Endothelial cell of umbilical vein (primary cell): ENCODE measurements around the gene HECTD4. TPM values are rescaled to one million over a fixed set of nuclear protein-coding genes. Genes with fewer than 3 reads are reported as not detected.

Source experiments
- BruUV-seq: library from RNA; stranded (reverse); fragments of 400-500 nt; replicated peaks from 2 replicates; lab custom pipeline; 2021; lab: Mats Ljungman, UMichigan
- CTCF ChIA-PET: fragments of 300-600, 350-600 bp; sonication (Branson Sonifier 250); formaldehyde crosslinking; loops from one replicate; lab custom pipeline; 2021; ENCODE audit warnings: antibody characterized with exemption, inconsistent platforms; lab: Charles Lee
- POLR2A ChIA-PET: fragments of 300-600, 350-600 bp; sonication (Branson Sonifier 250); formaldehyde crosslinking; loops from one replicate; lab custom pipeline; 2021; ENCODE audit warnings: antibody characterized with exemption, inconsistent platforms; lab: Charles Lee
- DNase-seq: peaks from one replicate; pipeline ENCODE4 v3.0.0-alpha.2; 2011; ENCODE audit warnings: low read depth, low spot score
- FAIRE-seq: peaks from 2 replicates; lab custom pipeline; 2011; peaks lifted over from hg19 to GRCh38; lab: Jason Lieb, UNC
- H2AFZ ChIP-seq: 2 replicates; pipeline ENCODE4 v1.6.0; 2012; ENCODE audit warnings: low read depth, low read length, control low read depth, inconsistent platforms
- H3K27ac ChIP-seq: 2 replicates; pipeline ENCODE4 v1.5.1; 2011; ENCODE audit warnings: low read depth, mild to moderate bottlenecking, control low read depth, low read length, moderate library complexity; ENCODE audit not compliant: insufficient read depth
- H3K27me3 ChIP-seq, 2 experiments: 2 replicates each; pipeline versions ENCODE4 v1.6.0 to v1.6.1; 2011; ENCODE audit warnings: low read length in 2 of 2, mixed read lengths in 1 of 2; ENCODE audit not compliant: control insufficient read depth in 2 of 2, insufficient read depth in 2 of 2
- H3K36me3 ChIP-seq, 2 experiments: 2 replicates in 1 of 2; 3 replicates in 1 of 2; pipeline ENCODE4 v1.5.1; 2011; ENCODE audit warnings: low read length in 2 of 2, mild to moderate bottlenecking in 1 of 2, moderate library complexity in 1 of 2; ENCODE audit not compliant: control insufficient read depth in 2 of 2, insufficient read depth in 2 of 2; ENCODE audit errors: extremely low read depth in 1 of 2
- H3K4me1 ChIP-seq: 3 replicates; pipeline ENCODE4 v1.5.1; 2011; ENCODE audit warnings: mild to moderate bottlenecking, low read length; ENCODE audit not compliant: control insufficient read depth, insufficient read depth; ENCODE audit errors: extremely low read depth
- H3K4me2 ChIP-seq: 2 replicates; pipeline ENCODE4 v1.6.1; 2011; ENCODE audit warnings: low read length, control low read depth, mixed read lengths; ENCODE audit not compliant: insufficient read depth
- H3K4me3 ChIP-seq, 3 experiments: fragments of 200-600 bp in 1 of 3; sonication (generic), shearing (Covaris generic) in 1 of 3; replicated peaks in 1 of 3; 2 replicates each; pipeline ENCODE4 v1.5.1; 2011 to 2016; ENCODE audit warnings: control low read depth in 3 of 3, low read length in 3 of 3, mild to moderate bottlenecking in 2 of 3, inconsistent platforms in 1 of 3, low read depth in 1 of 3, moderate library complexity in 1 of 3; ENCODE audit not compliant: insufficient read depth in 1 of 3
- H3K79me2 ChIP-seq: 2 replicates; pipeline ENCODE4 v1.6.0; 2012; ENCODE audit warnings: low read length, inconsistent platforms; ENCODE audit not compliant: control insufficient read depth, insufficient read depth
- H3K9ac ChIP-seq: replicated peaks from 2 replicates; pipeline ENCODE3; 2011; ENCODE audit warnings: low read length, control low read depth; ENCODE audit not compliant: insufficient read depth; ENCODE audit errors: extremely low read depth
- H3K9me1 ChIP-seq: replicated peaks from 3 replicates; pipeline ENCODE4 v1.6.0; 2011; ENCODE audit warnings: mild to moderate bottlenecking, low read length; ENCODE audit not compliant: control insufficient read depth, insufficient read depth; ENCODE audit errors: extremely low read depth
- H3K9me3 ChIP-seq: replicated peaks from 2 replicates; pipeline ENCODE4 v1.5.1; 2012; ENCODE audit warnings: low read length, inconsistent platforms; ENCODE audit not compliant: control insufficient read depth, insufficient read depth
- H4K20me1 ChIP-seq: replicated peaks from 2 replicates; pipeline ENCODE3; 2011; ENCODE audit warnings: mild to moderate bottlenecking, low read length; ENCODE audit not compliant: control insufficient read depth, insufficient read depth; ENCODE audit errors: extremely low read depth
- EZH2 ChIP-seq: IDR thresholded peaks from 2 replicates; pipeline ENCODE4 v1.6.1; 2012; ENCODE audit warnings: borderline replicate concordance, low read depth, mild to moderate bottlenecking, moderate library complexity, low read length, inconsistent platforms; ENCODE audit not compliant: severe bottlenecking
- FOS ChIP-seq: IDR thresholded peaks from 2 replicates; pipeline ENCODE4 v1.6.1; 2011; ENCODE audit warnings: mild to moderate bottlenecking, low read length, moderate library complexity, borderline replicate concordance; ENCODE audit not compliant: insufficient read depth
- GATA2 ChIP-seq: IDR thresholded peaks from 2 replicates; pipeline ENCODE4 v1.7.0; 2011; ENCODE audit warnings: low read depth, mild to moderate bottlenecking, moderate library complexity, mixed read lengths, low read length; ENCODE audit not compliant: insufficient read length, insufficient read depth
- JUN ChIP-seq: IDR thresholded peaks from 2 replicates; pipeline ENCODE4 v1.6.1; 2011; ENCODE audit warnings: borderline replicate concordance, low read depth; ENCODE audit not compliant: insufficient read length, insufficient read depth
- MAX ChIP-seq: IDR thresholded peaks from 2 replicates; pipeline ENCODE4 v1.6.1; 2011; ENCODE audit not compliant: insufficient read depth, insufficient read length
- MYC ChIP-seq: IDR thresholded peaks from one replicate; pipeline ENCODE4 v1.6.1; 2011; ENCODE audit warnings: mild to moderate bottlenecking, low read depth, low read length
- POLR2A ChIP-seq: IDR thresholded peaks from 2 replicates; pipeline ENCODE4 v1.6.1; 2012; ENCODE audit warnings: low read depth, mild to moderate bottlenecking, control low read depth, low read length
- POLR2AphosphoS5 ChIP-seq: IDR thresholded peaks from 2 replicates; pipeline ENCODE4 v1.6.1; 2012; ENCODE audit warnings: low read depth, mild to moderate bottlenecking, control low read depth, low read length, moderate library complexity; ENCODE audit not compliant: insufficient read depth
- dilution Hi-C: fragments of 300-500 bp; cut with MboI; formaldehyde crosslinking; loops from one replicate; pipeline ENCODE4 v1.15.0; 2019; ENCODE audit warnings: low sequenced_read_pairs; ENCODE audit not compliant: extremely low pct_ligation_motif_present
- intact Hi-C: fragments of 100-400 bp; cut with micrococcal nuclease; formaldehyde crosslinking; loops from one replicate; pipeline ENCODE4 v1.10.0; 2022
- polyA plus RNA-seq, 4 experiments: library from polyadenylated mRNA; depleted of rRNA in 3 of 4; stranded (reverse) in 3 of 4; unstranded in 1 of 4; fragments of >200 nt; gene quantifications; 2 replicates each; pipeline versions ENCODE4 v1.2.1 to v1.2.3, GENCODE V29; 2011 to 2012; ENCODE audit warnings: missing spikeins in 1 of 4
- total RNA-seq: library from RNA; stranded (reverse); gene quantifications from 2 replicates; pipeline ENCODE4 v1.2.3, GENCODE V29; 2021
- TF ChIP-seq, protein P1 (sequence below), 2 donors: IDR thresholded peaks; 1 replicate in 1 of 2; 2 replicates in 1 of 2; pipeline ENCODE4 v1.5.1; 2011; ENCODE audit warnings: low read length in 2 of 2, mild to moderate bottlenecking in 2 of 2, moderate library complexity in 2 of 2, control low read depth in 1 of 2, inconsistent platforms in 1 of 2, low read depth in 1 of 2; ENCODE audit not compliant: insufficient read depth in 1 of 2; ENCODE audit errors: extremely low read depth in 1 of 2

Gene HECTD4
- total and polyA plus RNA-seq, 2 donors (not counting 3 experiments of a cell fraction or from before 2014, with no cell fraction given) = 9.7 to 47.7 TPM

- Histone ChIP-seq H3K79me2 (peaks cover 3% of the 10 kb centered on the region), H3K27me3 (no peaks in the 10 kb centered on the region), H3K9ac (no peak overlapping the region), H3K36me3 (no peaks in the 10 kb centered on the region), H3K9me1 (no peaks in the 10 kb centered on the region), H2AFZ (no peak overlapping the region), H3K4me2 (no peak overlapping the region), H3K9me3 (no peaks in the 10 kb centered on the region), H3K4me1 (no peaks in the 10 kb centered on the region), H3K4me3 (no peak overlapping the region), H3K27ac (no peak overlapping the region), H4K20me1 (peaks cover 4% of the 10 kb centered on the region)
- TF ChIP-seq GATA2 = no peak
- no peak for TF ChIP-seq POLR2AphosphoS5
- no peak for TF ChIP-seq JUN
- TF ChIP-seq MYC = no peak
- TF ChIP-seq FOS = no peak
- TF ChIP-seq MAX = no peak
- TF ChIP-seq, protein P1, sequence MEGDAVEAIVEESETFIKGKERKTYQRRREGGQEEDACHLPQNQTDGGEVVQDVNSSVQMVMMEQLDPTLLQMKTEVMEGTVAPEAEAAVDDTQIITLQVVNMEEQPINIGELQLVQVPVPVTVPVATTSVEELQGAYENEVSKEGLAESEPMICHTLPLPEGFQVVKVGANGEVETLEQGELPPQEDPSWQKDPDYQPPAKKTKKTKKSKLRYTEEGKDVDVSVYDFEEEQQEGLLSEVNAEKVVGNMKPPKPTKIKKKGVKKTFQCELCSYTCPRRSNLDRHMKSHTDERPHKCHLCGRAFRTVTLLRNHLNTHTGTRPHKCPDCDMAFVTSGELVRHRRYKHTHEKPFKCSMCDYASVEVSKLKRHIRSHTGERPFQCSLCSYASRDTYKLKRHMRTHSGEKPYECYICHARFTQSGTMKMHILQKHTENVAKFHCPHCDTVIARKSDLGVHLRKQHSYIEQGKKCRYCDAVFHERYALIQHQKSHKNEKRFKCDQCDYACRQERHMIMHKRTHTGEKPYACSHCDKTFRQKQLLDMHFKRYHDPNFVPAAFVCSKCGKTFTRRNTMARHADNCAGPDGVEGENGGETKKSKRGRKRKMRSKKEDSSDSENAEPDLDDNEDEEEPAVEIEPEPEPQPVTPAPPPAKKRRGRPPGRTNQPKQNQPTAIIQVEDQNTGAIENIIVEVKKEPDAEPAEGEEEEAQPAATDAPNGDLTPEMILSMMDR (IDR thresholded peaks at IDR 0.05; ENCODE audit: extremely low read depth in 1 of 2, insufficient read depth in 1 of 2, low read depth in 1 of 2, low read length in 2 of 2) = no peak
- no peak for TF ChIP-seq POLR2A
- no peak for TF ChIP-seq EZH2
- FAIRE-seq (no peak), DNase-seq (no peak)
- intact Hi-C loops = no loop called here
- CTCF ChIA-PET = interaction anchor here (2.3 kb wide), 1 partner anchor 59 kb away, joined by 6 read pairs; no protein-coding TSS in a partner anchor
- BruUV-seq = no TSS peak
- dilution Hi-C loops = no loop called here
- POLR2A ChIA-PET = no interaction called here
These were observed 53.6 kb downstream of the HECTD4 start for GRCh38 chr12:112328456-112329124.
